A673 (cell line): Measurements from ENCODE around the gene UCHL1. TPM values are rescaled to one million over a fixed set of nuclear protein-coding genes. Genes with fewer than 3 reads are reported as not detected.

ENCODE experiments used
- BruUV-seq: library from RNA; stranded (reverse); fragments of 400-500 nt; replicated peaks from 2 replicates; lab custom pipeline; 2021; lab: Mats Ljungman, UMichigan
- CTCF ChIA-PET: fragments of 300-600 bp; sonication (Branson Sonifier 250); formaldehyde crosslinking; loops from one replicate; lab custom pipeline; 2022; ENCODE audit warnings: antibody characterized with exemption; lab: Charles Lee
- POLR2A ChIA-PET: fragments of 300-600 bp; sonication (Branson Sonifier 250); formaldehyde crosslinking; loops from one replicate; lab custom pipeline; 2022; ENCODE audit warnings: antibody characterized with exemption; ENCODE audit not compliant: low non-redundant PET; lab: Charles Lee
- DNase-seq: peaks from one replicate; pipeline ENCODE4 v3.0.0-alpha.2; 2015; ENCODE audit warnings: low spot score
- H3K27ac ChIP-seq: fragments of 200-600 bp; sonication (generic); 2 replicates; pipeline ENCODE4 v1.5.1; 2016; ENCODE audit warnings: mixed run types, low read depth, mild to moderate bottlenecking, mixed read lengths, antibody characterized with exemption, low read length; ENCODE audit not compliant: poor library complexity, severe bottlenecking
- H3K27me3 ChIP-seq: fragments of 200-600 bp; sonication (generic); replicated peaks from 2 replicates; pipeline ENCODE4 v1.6.1; 2017; ENCODE audit warnings: mixed run types, low read depth, mild to moderate bottlenecking, mixed read lengths, antibody characterized with exemption, low read length; ENCODE audit not compliant: insufficient read depth, poor library complexity
- H3K36me3 ChIP-seq: fragments of 200-600 bp; sonication (generic); 2 replicates; pipeline ENCODE4 v1.6.1; 2016; ENCODE audit warnings: mixed run types, mild to moderate bottlenecking, mixed read lengths, antibody characterized with exemption, low read length; ENCODE audit not compliant: insufficient read depth, poor library complexity, severe bottlenecking
- H3K4me1 ChIP-seq: fragments of 200-600 bp; sonication (generic); 2 replicates; pipeline ENCODE4 v1.6.1; 2017; ENCODE audit warnings: mixed run types, mild to moderate bottlenecking, mixed read lengths, antibody characterized with exemption, low read length; ENCODE audit not compliant: insufficient read depth, poor library complexity, severe bottlenecking
- H3K4me3 ChIP-seq: fragments of 200-600 bp; sonication (generic); 2 replicates; pipeline ENCODE4 v1.5.1; 2016; ENCODE audit warnings: low read depth, mixed run types, mild to moderate bottlenecking, mixed read lengths, low read length; ENCODE audit not compliant: poor library complexity, severe bottlenecking
- H3K9me3 ChIP-seq: fragments of 200-600 bp; sonication (generic); 2 replicates; pipeline ENCODE4 v1.6.1; 2016; ENCODE audit warnings: mixed run types, low read depth, mild to moderate bottlenecking, mixed read lengths, antibody characterized with exemption, low read length; ENCODE audit not compliant: poor library complexity, severe bottlenecking
- CTCF ChIP-seq: fragments of 300-800, 200-600 bp; sonication (generic); conservative IDR thresholded peaks from 2 replicates; pipeline ENCODE4 v1.5.1; 2017; ENCODE audit warnings: low read depth, mild to moderate bottlenecking, antibody characterized with exemption, low read length, moderate library complexity, mixed read lengths
- EZH2 ChIP-seq: fragments of 200-600 bp; sonication (generic); IDR thresholded peaks from 2 replicates; pipeline ENCODE4 v1.6.1; 2017; ENCODE audit warnings: borderline replicate concordance, low read depth, mild to moderate bottlenecking, mixed read lengths, antibody characterized with exemption, low read length; ENCODE audit not compliant: poor library complexity, severe bottlenecking
- intact Hi-C: fragments of 100-400 bp; cut with micrococcal nuclease; formaldehyde crosslinking; loops from one replicate; pipeline ENCODE4 v1.10.0; 2022; ENCODE audit not compliant: unreplicated experiment
- total RNA-seq: library from RNA; stranded (reverse); gene quantifications from 2 replicates; pipeline ENCODE4 v1.2.3, GENCODE V29; 2021

UCHL1 gene
- total RNA-seq, 1 experiment from 2014 or later = 959 TPM

- TF ChIP-seq EZH2 = no peak
- no peak for TF ChIP-seq CTCF
- Histone ChIP-seq H3K4me3 (no peak overlapping the region), H3K36me3 (no peaks in the 10 kb centered on the region), H3K27ac (no peak overlapping the region), H3K9me3 (no peaks in the 10 kb centered on the region), H3K4me1 (no peaks in the 10 kb centered on the region), H3K27me3 (no peaks in the 10 kb centered on the region)
- BruUV-seq = no TSS peak
- CTCF ChIA-PET = no interaction called here
- DNase-seq = no peak
- intact Hi-C loops = no loop called here
- POLR2A ChIA-PET = no interaction called here
Measured at GRCh38 chr4:41236508-41236907, 20.2 kb upstream of the UCHL1 start.

GRCh38 chr4:41241919-41242318 lies 14.8 kb upstream of the UCHL1 start:
- Histone ChIP-seq H3K9me3 (no peaks in the 10 kb centered on the region), H3K27ac (no peak overlapping the region), H3K27me3 (no peaks in the 10 kb centered on the region), H3K4me3 (no peak overlapping the region), H3K36me3 (no peaks in the 10 kb centered on the region), H3K4me1 (no peaks in the 10 kb centered on the region)
- POLR2A ChIA-PET = no interaction called here
- TF ChIP-seq CTCF = no peak
- TF ChIP-seq EZH2 = no peak
- CTCF ChIA-PET = no interaction called here
- no peak for DNase-seq
- BruUV-seq = no TSS peak
- intact Hi-C loops = no loop called here

GRCh38 chr4:41245983-41246382 lies 10.7 kb upstream of the UCHL1 start:
- Histone ChIP-seq H3K4me1 (no peaks in the 10 kb centered on the region), H3K4me3 (no peak overlapping the region), H3K36me3 (no peaks in the 10 kb centered on the region), H3K9me3 (no peaks in the 10 kb centered on the region), H3K27ac (no peak overlapping the region), H3K27me3 (no peaks in the 10 kb centered on the region)
- CTCF ChIA-PET = no interaction called here
- intact Hi-C loops = no loop called here
- POLR2A ChIA-PET = no interaction called here
- DNase-seq = no peak
- no TSS peak for BruUV-seq
- no peak for TF ChIP-seq CTCF
- TF ChIP-seq EZH2 = no peak
